OCI-LY7 (cell line): ENCODE data around the gene DEAF1. TPM values are rescaled to one million over a fixed set of nuclear protein-coding genes. Genes with fewer than 3 reads are reported as not detected.

Experiments used
- BruUV-seq: library from RNA; stranded (reverse); fragments of 400-500 nt; replicated peaks from 2 replicates; lab custom pipeline; 2021; lab: Mats Ljungman, UMichigan
- CTCF ChIA-PET: fragments of 300-600 bp; sonication (Branson Sonifier 250); formaldehyde crosslinking; loops from one replicate; lab custom pipeline; 2022; ENCODE audit warnings: antibody characterized with exemption; ENCODE audit not compliant: unreplicated experiment; lab: Charles Lee
- POLR2A ChIA-PET: fragments of 300-600 bp; sonication (Branson Sonifier 250); formaldehyde crosslinking; loops from one replicate; lab custom pipeline; 2022; ENCODE audit warnings: antibody characterized with exemption; lab: Charles Lee
- DNase-seq: peaks from one replicate; pipeline ENCODE4 v3.0.0-alpha.2; 2015; ENCODE audit warnings: low spot score
- H2AFZ ChIP-seq: fragments of 200-600 bp; sonication (generic), shearing (Covaris generic); 2 replicates; pipeline ENCODE4 v1.6.1; 2014; ENCODE audit warnings: mild to moderate bottlenecking, antibody characterized with exemption, low read length, moderate library complexity
- H3K27ac ChIP-seq: fragments of 200-600 bp; sonication (generic); 2 replicates; pipeline ENCODE4 v1.5.1; 2014; ENCODE audit warnings: mixed run types, low read depth, mild to moderate bottlenecking, moderate library complexity, low read length, inconsistent platforms; ENCODE audit not compliant: poor library complexity, severe bottlenecking
- H3K36me3 ChIP-seq: fragments of 200-600 bp; sonication (generic); 2 replicates; pipeline ENCODE4 v1.6.1; 2014; ENCODE audit warnings: mild to moderate bottlenecking, antibody characterized with exemption, low read length, moderate library complexity, mixed read lengths; ENCODE audit not compliant: insufficient read depth
- H3K4me1 ChIP-seq: fragments of 200-600 bp; sonication (generic); 2 replicates; pipeline ENCODE4 v1.5.1; 2014; ENCODE audit warnings: mild to moderate bottlenecking, low read length; ENCODE audit not compliant: insufficient read depth, poor library complexity, severe bottlenecking
- H3K4me2 ChIP-seq: fragments of 200-600 bp; sonication (generic); 2 replicates; pipeline ENCODE4 v1.6.1; 2014; ENCODE audit warnings: mild to moderate bottlenecking, low read length
- H3K4me3 ChIP-seq: fragments of 200-600 bp; sonication (generic); 2 replicates; pipeline ENCODE4 v1.5.1; 2014; ENCODE audit warnings: mild to moderate bottlenecking, low read depth, low read length; ENCODE audit not compliant: poor library complexity, severe bottlenecking
- H3K79me2 ChIP-seq: fragments of 200-600 bp; sonication (generic); 2 replicates; pipeline ENCODE4 v1.6.1; 2016; ENCODE audit warnings: low read depth, mild to moderate bottlenecking, low read length, moderate library complexity, mixed read lengths; ENCODE audit not compliant: insufficient read depth
- H3K9me2 ChIP-seq: fragments of 200-600 bp; sonication (generic); 2 replicates; pipeline ENCODE4 v1.6.1; 2016; ENCODE audit warnings: mild to moderate bottlenecking, low read length, mixed read lengths; ENCODE audit not compliant: insufficient read depth
- H3K9me3 ChIP-seq: fragments of 200-600 bp; sonication (generic); 2 replicates; pipeline ENCODE4 v1.6.1; 2014; ENCODE audit warnings: mild to moderate bottlenecking, mixed run types, low read length, mixed read lengths
- H4K20me1 ChIP-seq: fragments of 200-600 bp; sonication (generic); 2 replicates; pipeline ENCODE4 v1.6.1; 2014; ENCODE audit warnings: mild to moderate bottlenecking, antibody characterized with exemption, low read length, moderate library complexity, mixed read lengths; ENCODE audit not compliant: insufficient read depth
- EZH2phosphoT487 ChIP-seq: fragments of 200-600 bp; sonication (generic); IDR thresholded peaks from 2 replicates; pipeline ENCODE4 v1.6.1; 2018; ENCODE audit warnings: low read depth, borderline replicate concordance, mild to moderate bottlenecking, mixed run types, antibody characterized with exemption, low read length, moderate library complexity, mixed read lengths
- intact Hi-C: fragments of 100-400 bp; cut with micrococcal nuclease; formaldehyde crosslinking; loops from one replicate; pipeline ENCODE4 v1.10.0; 2022; ENCODE audit not compliant: unreplicated experiment
- total RNA-seq, 2 experiments: library from RNA; depleted of rRNA in 1 of 2; stranded (reverse); fragments of >200 nt in 1 of 2; shearing (Covaris generic) in 1 of 2; gene quantifications; 2 replicates each; pipeline ENCODE4 v1.2.3, GENCODE V29; 2014 to 2022
- TF ChIP-seq, protein P1 (sequence below): fragments of 200-600 bp; sonication (generic); conservative IDR thresholded peaks from 2 replicates; pipeline ENCODE4 v1.5.1; 2014; ENCODE audit warnings: mild to moderate bottlenecking, antibody characterized with exemption, low read length, moderate library complexity, mixed read lengths

Gene DEAF1
- total RNA-seq, 2 experiments from 2014 or later = 42.7 to 66.2 TPM

DNA sequence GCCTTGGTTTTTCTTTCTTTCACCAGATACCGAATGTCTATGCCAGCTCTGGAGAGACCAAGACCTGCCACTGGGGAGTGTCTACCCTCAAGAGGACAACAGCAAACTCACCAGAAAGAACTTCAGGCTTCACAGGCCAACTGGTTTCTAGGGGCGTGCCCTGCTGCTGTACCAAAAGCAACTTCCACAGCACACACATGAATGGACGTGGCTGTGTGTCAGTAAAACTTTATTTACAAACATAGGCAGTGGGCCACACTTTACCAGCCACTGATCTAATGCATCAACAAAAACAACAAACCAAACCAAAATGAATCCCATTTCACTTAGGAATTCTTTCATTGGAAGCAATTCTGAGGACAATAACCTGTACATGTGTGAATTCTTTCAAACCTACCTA is 16.7 kb downstream of the DEAF1 start:
- Histone ChIP-seq H2AFZ (no peak overlapping the region), H4K20me1 (no peaks in the 10 kb centered on the region), H3K36me3 (peaks cover 71% of the 10 kb centered on the region), H3K9me3 (no peaks in the 10 kb centered on the region), H3K4me1 (no peaks in the 10 kb centered on the region), H3K79me2 (no peaks in the 10 kb centered on the region), H3K9me2 (no peaks in the 10 kb centered on the region), H3K4me3 (no peak overlapping the region), H3K27ac (no peak overlapping the region), H3K4me2 (no peak overlapping the region)
- no peak for DNase-seq
- TF ChIP-seq EZH2phosphoT487 = no peak
- TF ChIP-seq, protein P1, sequence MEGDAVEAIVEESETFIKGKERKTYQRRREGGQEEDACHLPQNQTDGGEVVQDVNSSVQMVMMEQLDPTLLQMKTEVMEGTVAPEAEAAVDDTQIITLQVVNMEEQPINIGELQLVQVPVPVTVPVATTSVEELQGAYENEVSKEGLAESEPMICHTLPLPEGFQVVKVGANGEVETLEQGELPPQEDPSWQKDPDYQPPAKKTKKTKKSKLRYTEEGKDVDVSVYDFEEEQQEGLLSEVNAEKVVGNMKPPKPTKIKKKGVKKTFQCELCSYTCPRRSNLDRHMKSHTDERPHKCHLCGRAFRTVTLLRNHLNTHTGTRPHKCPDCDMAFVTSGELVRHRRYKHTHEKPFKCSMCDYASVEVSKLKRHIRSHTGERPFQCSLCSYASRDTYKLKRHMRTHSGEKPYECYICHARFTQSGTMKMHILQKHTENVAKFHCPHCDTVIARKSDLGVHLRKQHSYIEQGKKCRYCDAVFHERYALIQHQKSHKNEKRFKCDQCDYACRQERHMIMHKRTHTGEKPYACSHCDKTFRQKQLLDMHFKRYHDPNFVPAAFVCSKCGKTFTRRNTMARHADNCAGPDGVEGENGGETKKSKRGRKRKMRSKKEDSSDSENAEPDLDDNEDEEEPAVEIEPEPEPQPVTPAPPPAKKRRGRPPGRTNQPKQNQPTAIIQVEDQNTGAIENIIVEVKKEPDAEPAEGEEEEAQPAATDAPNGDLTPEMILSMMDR = no peak
- ChIA-PET POLR2A (no interaction called here), CTCF (no interaction called here)
- no TSS peak for BruUV-seq
- intact Hi-C loops = no loop called here

DNA sequence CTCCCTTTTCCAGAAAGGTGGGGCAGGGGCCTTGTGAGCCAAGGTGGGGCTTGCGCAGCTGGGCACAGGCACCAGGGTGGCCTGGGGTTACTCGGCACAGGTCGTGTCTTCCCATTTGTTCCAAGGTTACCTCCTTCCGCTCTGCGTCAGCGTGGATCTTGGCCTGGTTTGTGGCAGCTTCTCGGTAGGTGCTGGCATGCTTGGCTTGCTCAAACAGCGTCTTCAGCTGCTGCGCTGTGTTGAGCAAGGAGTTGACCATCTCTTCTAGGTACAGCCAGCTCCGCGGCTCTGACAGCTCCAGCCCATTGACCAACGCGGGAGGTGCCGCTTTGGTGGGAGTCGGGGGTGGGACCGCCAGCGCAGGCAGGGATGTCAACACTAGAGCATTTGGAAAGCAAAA is 20.6 kb downstream of the DEAF1 start:
- no peaks in the 10 kb centered on the region for H4K20me1 ChIP-seq
- no TSS peak for BruUV-seq

DNA sequence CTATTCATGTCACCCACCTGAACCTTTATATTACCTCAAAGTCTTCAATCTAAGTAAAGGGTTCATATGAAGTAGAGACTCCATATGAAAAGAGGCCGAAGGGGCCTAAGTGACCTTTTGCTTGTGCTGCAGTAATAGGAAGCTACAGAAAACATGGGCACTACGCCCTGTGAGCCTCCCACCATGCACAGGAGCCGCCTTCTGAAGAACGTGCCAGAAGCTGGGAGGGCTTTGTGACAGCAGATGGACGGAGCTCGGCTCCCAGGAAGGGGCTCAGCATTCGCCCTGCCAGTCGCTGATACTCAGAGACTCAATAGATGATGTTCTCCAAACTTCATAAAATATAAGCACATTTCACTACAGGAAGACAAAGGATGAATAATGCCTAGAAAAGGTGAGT is 21.2 kb downstream of the DEAF1 start:
- Histone ChIP-seq H4K20me1 (no peaks in the 10 kb centered on the region), H3K9me2 (no peaks in the 10 kb centered on the region), H3K27ac (no peak overlapping the region), H3K4me1 (no peaks in the 10 kb centered on the region), H3K4me3 (no peak overlapping the region), H2AFZ (no peak overlapping the region), H3K36me3 (peaks cover 57% of the 10 kb centered on the region), H3K79me2 (no peaks in the 10 kb centered on the region), H3K4me2 (no peak overlapping the region), H3K9me3 (no peaks in the 10 kb centered on the region)
- DNase-seq = no peak
- intact Hi-C loops = no loop called here
- TF ChIP-seq, protein P1 = no peak
- TF ChIP-seq EZH2phosphoT487 = no peak
- BruUV-seq = no TSS peak
- POLR2A ChIA-PET = no interaction called here
- CTCF ChIA-PET = no interaction called here

More for the DNA sequence above, 20.6 kb downstream of the DEAF1 start:
- H3K4me2 ChIP-seq = no peak overlapping the region
- no peak for DNase-seq
- H3K27ac ChIP-seq = no peak overlapping the region
- ChIA-PET POLR2A (interaction anchor here (0.9 kb wide), 1 partner anchor 74 kb away, joined by 3 read pairs; no protein-coding TSS in a partner anchor), CTCF (no interaction called here)
- no peaks in the 10 kb centered on the region for H3K9me2 ChIP-seq
- peaks cover 60% of the 10 kb centered on the region for H3K36me3 ChIP-seq
- H3K79me2 ChIP-seq = no peaks in the 10 kb centered on the region
- no peaks in the 10 kb centered on the region for H3K9me3 ChIP-seq
- TF ChIP-seq, protein P1 = no peak
- no peak for TF ChIP-seq EZH2phosphoT487
- intact Hi-C loops = no loop called here
- H2AFZ ChIP-seq = no peak overlapping the region
- H3K4me1 ChIP-seq = no peaks in the 10 kb centered on the region
- no peak overlapping the region for H3K4me3 ChIP-seq
